ENCODE measurements around the gene MIPOL1. TPM values are rescaled to one million over a fixed set of nuclear protein-coding genes. Genes with fewer than 3 reads are reported as not detected.

Gene MIPOL1
- total and polyA plus RNA-seq, 9 of the 15 experiments (the other 6 are each of a cell fraction or from before 2014, with no cell fraction given) = 6.7 to 21.9 (median 12.4) TPM

DNA sequence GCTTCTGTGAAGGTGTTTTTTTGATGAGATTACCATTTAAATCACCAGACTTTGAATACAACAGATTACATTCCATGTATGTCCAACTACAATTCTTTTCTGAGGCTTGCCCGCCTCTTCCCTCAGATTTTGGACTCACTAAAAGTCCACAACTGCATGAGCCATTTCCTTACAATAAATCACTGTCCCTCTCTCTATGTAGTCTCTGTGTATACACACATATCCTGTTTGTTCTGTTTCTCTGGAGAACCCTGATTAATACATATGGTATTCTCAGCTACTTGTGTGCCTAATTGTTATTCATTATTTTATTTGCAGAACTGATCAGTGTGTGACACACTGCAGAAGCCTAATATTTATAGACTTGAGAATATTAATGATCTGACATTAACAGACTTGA, 2.4 kb upstream of the MIPOL1 start:
- no peak overlapping the region for H3K9ac ChIP-seq (ENCODE audit: insufficient read depth in 1 of 2, low read depth in 2 of 2, low read length in 2 of 2)
- BruUV-seq (replicated peaks) = no TSS peak
- in situ Hi-C loops (cut with MboI) = no loop called here

More for the DNA sequence above, 2.4 kb upstream of the MIPOL1 start:
- Histone ChIP-seq H2AFZ (ENCODE audit: low read depth, low read length) (no peak overlapping the region), H3K9me3 (replicated peaks; ENCODE audit: control insufficient read depth, insufficient read depth, low read depth, low read length) (no peaks in the 10 kb centered on the region), H3K27ac (ENCODE audit: extremely low read depth, low read depth, low read length) (no peak overlapping the region), H3K36me3 (ENCODE audit: control insufficient read depth, insufficient read depth, low read length) (no peaks in the 10 kb centered on the region), H3K79me2 (ENCODE audit: control insufficient read depth, insufficient read depth, low read length) (peaks cover 32% of the 10 kb centered on the region), H3K4me1 (replicated peaks in 1 of 2; ENCODE audit: control insufficient read depth in 2 of 2, insufficient read depth in 2 of 2, low read length in 2 of 2) (peaks cover 0 to 8% of the 10 kb centered on the region in 2 experiments; a peak in 3 of 5 replicates), H3K4me2 (ENCODE audit: insufficient read depth, low read length) (no peak overlapping the region), H4K20me1 (replicated peaks; ENCODE audit: control insufficient read depth, insufficient read depth, low read length) (no peaks in the 10 kb centered on the region), H3K4me3 (no peak overlapping the region), H3K27me3 (ENCODE audit: control insufficient read depth in 2 of 2, insufficient read depth in 2 of 2, low read length in 2 of 2) (no peaks in the 10 kb centered on the region), H3K9me1 (ENCODE audit: control insufficient read depth, insufficient read depth, low read length) (no peaks in the 10 kb centered on the region)
- intact Hi-C loops (cut with micrococcal nuclease) = loop anchor here (5.0 to 10.0 kb wide), 2 partner anchors 43 to 221 kb away; no protein-coding TSS in a partner anchor
- no peak for FAIRE-seq
- TF ChIP-seq ZSCAN32 (CRISPR knock-in tag; IDR thresholded peaks at IDR 0.05) (no peak), RBBP5 (IDR thresholded peaks at IDR 0.05; ENCODE audit: borderline replicate concordance, insufficient read depth, low read length, poor library complexity, severe bottlenecking) (no peak), RBM22 (IDR thresholded peaks at IDR 0.05; ENCODE audit: low read depth, low read length, poor library complexity, severe bottlenecking) (no peak), ADNP (tag; IDR thresholded peaks at IDR 0.05) (no peak), MAFK (IDR thresholded peaks at IDR 0.05; ENCODE audit: low read length) (no peak), GABPB1 (CRISPR knock-in tag; IDR thresholded peaks at IDR 0.05) (no peak), PTBP1 (IDR thresholded peaks at IDR 0.05; ENCODE audit: low read depth, low read length) (no peak), ESRRB (CRISPR knock-in tag; IDR thresholded peaks at IDR 0.05; ENCODE audit: borderline replicate concordance) (no peak), ZNF12 (CRISPR knock-in tag; IDR thresholded peaks at IDR 0.05) (no peak), MEF2D (tag; conservative IDR thresholded peaks at IDR 0.05; ENCODE audit: low read depth) (no peak), NFE2L1 (tag; IDR thresholded peaks at IDR 0.05; ENCODE audit: borderline replicate concordance, low read depth) (no peak), SMARCA5 (IDR thresholded peaks at IDR 0.05) (no peak), ZBTB17 (CRISPR knock-in tag; IDR thresholded peaks at IDR 0.05) (no peak), ZNF174 (CRISPR knock-in tag; IDR thresholded peaks at IDR 0.05) (no peak)
- TF ChIP-seq, protein P1, sequence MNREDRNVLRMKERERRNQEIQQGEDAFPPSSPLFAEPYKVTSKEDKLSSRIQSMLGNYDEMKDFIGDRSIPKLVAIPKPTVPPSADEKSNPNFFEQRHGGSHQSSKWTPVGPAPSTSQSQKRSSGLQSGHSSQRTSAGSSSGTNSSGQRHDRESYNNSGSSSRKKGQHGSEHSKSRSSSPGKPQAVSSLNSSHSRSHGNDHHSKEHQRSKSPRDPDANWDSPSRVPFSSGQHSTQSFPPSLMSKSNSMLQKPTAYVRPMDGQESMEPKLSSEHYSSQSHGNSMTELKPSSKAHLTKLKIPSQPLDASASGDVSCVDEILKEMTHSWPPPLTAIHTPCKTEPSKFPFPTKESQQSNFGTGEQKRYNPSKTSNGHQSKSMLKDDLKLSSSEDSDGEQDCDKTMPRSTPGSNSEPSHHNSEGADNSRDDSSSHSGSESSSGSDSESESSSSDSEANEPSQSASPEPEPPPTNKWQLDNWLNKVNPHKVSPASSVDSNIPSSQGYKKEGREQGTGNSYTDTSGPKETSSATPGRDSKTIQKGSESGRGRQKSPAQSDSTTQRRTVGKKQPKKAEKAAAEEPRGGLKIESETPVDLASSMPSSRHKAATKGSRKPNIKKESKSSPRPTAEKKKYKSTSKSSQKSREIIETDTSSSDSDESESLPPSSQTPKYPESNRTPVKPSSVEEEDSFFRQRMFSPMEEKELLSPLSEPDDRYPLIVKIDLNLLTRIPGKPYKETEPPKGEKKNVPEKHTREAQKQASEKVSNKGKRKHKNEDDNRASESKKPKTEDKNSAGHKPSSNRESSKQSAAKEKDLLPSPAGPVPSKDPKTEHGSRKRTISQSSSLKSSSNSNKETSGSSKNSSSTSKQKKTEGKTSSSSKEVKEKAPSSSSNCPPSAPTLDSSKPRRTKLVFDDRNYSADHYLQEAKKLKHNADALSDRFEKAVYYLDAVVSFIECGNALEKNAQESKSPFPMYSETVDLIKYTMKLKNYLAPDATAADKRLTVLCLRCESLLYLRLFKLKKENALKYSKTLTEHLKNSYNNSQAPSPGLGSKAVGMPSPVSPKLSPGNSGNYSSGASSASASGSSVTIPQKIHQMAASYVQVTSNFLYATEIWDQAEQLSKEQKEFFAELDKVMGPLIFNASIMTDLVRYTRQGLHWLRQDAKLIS (CRISPR knock-in tag; IDR thresholded peaks at IDR 0.05) = no peak
- no peak for ATAC-seq
- CTCF ChIA-PET (ENCODE audit: low intra/inter-chr PET ratio) = no interaction called here
- no peak for DNase-seq (ENCODE audit: extremely low read depth in 1 of 4, low spot score in 3 of 4)
- POLR2A ChIA-PET = interaction anchor here (0.6 to 1.2 kb wide), 2 partner anchors 23 to 547 kb away, joined by 3 to 4 read pairs; partner anchors contain the start of gene SLC25A21
- 67% methylated on average over 1 of the region's 1 CpG for WGBS (ENCODE audit: insufficient coverage, low coverage, missing lambda C conversion rate)

All from K562 (cell line).